K562 (cell line): ENCODE measurements around the gene DNAAF9. TPM values are rescaled to one million over a fixed set of nuclear protein-coding genes. Genes with fewer than 3 reads are reported as not detected.

Source experiments
- ATAC-seq: fragments of 200-7000 bp; cut with Tn5 transposase; 3 replicates; pipeline ENCODE4 v1.9.1; 2020; ENCODE audit warnings: moderate library complexity
- BruUV-seq: library from RNA; stranded (reverse); fragments of 400-500 nt; replicated peaks from 2 replicates; lab custom pipeline; 2021; lab: Mats Ljungman, UMichigan
- CTCF ChIA-PET: fragments of 300-600 bp; formaldehyde crosslinking; extraction: SDS; loops from one replicate; lab custom pipeline; 2021; ENCODE audit warnings: low intra/inter-chr PET ratio; lab: Yijun Ruan, JAX
- POLR2A ChIA-PET: fragments of 300-600, 350-650 bp; sonication (Branson Sonifier 250); formaldehyde crosslinking; extraction: SDS; loops from one replicate; lab custom pipeline; 2021; ENCODE audit warnings: antibody characterized with exemption, inconsistent platforms; lab: Yijun Ruan, JAX
- DNase-seq, 4 experiments: peaks; one replicate each; pipeline versions ENCODE4 v3.0.0 to v3.0.0-alpha.2; 2011 to 2018; ENCODE audit warnings: low spot score in 3 of 4, mixed read lengths in 3 of 4; ENCODE audit errors: extremely low read depth in 1 of 4
- FAIRE-seq: peaks from 2 replicates; lab custom pipeline; 2011; peaks lifted over from hg19 to GRCh38; lab: Jason Lieb, UNC
- H2AFZ ChIP-seq: 2 replicates; pipeline ENCODE4 v1.6.0; 2011; ENCODE audit warnings: low read depth, low read length, control low read depth, inconsistent platforms
- H3K27ac ChIP-seq: fragments of 200-600 bp; 3 replicates; pipeline ENCODE4 v1.8.0; 2011; ENCODE audit warnings: low read depth, mild to moderate bottlenecking, control low read depth, inconsistent platforms, low read length, moderate library complexity, mixed read lengths; ENCODE audit errors: extremely low read depth
- H3K27me3 ChIP-seq, 2 experiments: fragments of 300-600 bp in 1 of 2; 2 replicates in 1 of 2; 3 replicates in 1 of 2; pipeline versions ENCODE4 v1.6.0 to v1.8.0; 2011; ENCODE audit warnings: inconsistent platforms in 2 of 2, low read length in 2 of 2, mild to moderate bottlenecking in 1 of 2, mixed read lengths in 1 of 2, moderate library complexity in 1 of 2; ENCODE audit not compliant: control insufficient read depth in 2 of 2, insufficient read depth in 2 of 2
- H3K36me3 ChIP-seq: fragments of 300-600 bp; 3 replicates; pipeline ENCODE4 v1.8.0; 2011; ENCODE audit warnings: mild to moderate bottlenecking, low read length, inconsistent platforms; ENCODE audit not compliant: control insufficient read depth, insufficient read depth
- H3K4me1 ChIP-seq, 2 experiments: fragments of 200-600 bp in 1 of 2; replicated peaks in 1 of 2; 2 replicates in 1 of 2; 3 replicates in 1 of 2; pipeline versions ENCODE4 v1.5.1 to v1.8.0; 2011; ENCODE audit warnings: inconsistent platforms in 2 of 2, low read length in 2 of 2, mild to moderate bottlenecking in 1 of 2, mixed read lengths in 1 of 2, moderate library complexity in 1 of 2; ENCODE audit not compliant: control insufficient read depth in 2 of 2, insufficient read depth in 2 of 2
- H3K4me2 ChIP-seq: 2 replicates; pipeline ENCODE4 v1.6.1; 2011; ENCODE audit warnings: low read length, control low read depth, inconsistent platforms, mixed read lengths; ENCODE audit not compliant: insufficient read depth
- H3K4me3 ChIP-seq: fragments of 200-600 bp; sonication (generic), shearing (Covaris generic); 2 replicates; pipeline ENCODE4 v1.5.1; 2016; ENCODE audit warnings: control low read depth, inconsistent platforms
- H3K79me2 ChIP-seq: fragments of 200-600 bp; 3 replicates; pipeline ENCODE4 v1.8.0; 2011; ENCODE audit warnings: low read length, inconsistent platforms; ENCODE audit not compliant: control insufficient read depth, insufficient read depth
- H3K9ac ChIP-seq, 2 experiments: 2 replicates each; pipeline versions ENCODE4 v1.6.0 to v1.6.1; 2011; ENCODE audit warnings: low read depth in 2 of 2, low read length in 2 of 2, control low read depth in 1 of 2, inconsistent platforms in 1 of 2, mild to moderate bottlenecking in 1 of 2, mixed read lengths in 1 of 2; ENCODE audit not compliant: insufficient read depth in 1 of 2
- H3K9me1 ChIP-seq: one replicate; pipeline ENCODE4 v1.6.0; 2011; ENCODE audit warnings: inconsistent platforms, mild to moderate bottlenecking, low read length, moderate library complexity; ENCODE audit not compliant: control insufficient read depth, insufficient read depth
- H3K9me3 ChIP-seq: replicated peaks from 2 replicates; pipeline ENCODE4 v1.5.1; 2011; ENCODE audit warnings: low read depth, low read length, inconsistent platforms; ENCODE audit not compliant: control insufficient read depth, insufficient read depth
- H4K20me1 ChIP-seq: replicated peaks from 2 replicates; pipeline ENCODE4 v1.6.1; 2011; ENCODE audit warnings: low read length, inconsistent platforms, mixed read lengths; ENCODE audit not compliant: control insufficient read depth, insufficient read depth
- ATF1 ChIP-seq, 2 experiments: fragments of 450-650 bp in 1 of 2; IDR thresholded peaks; 2 replicates each; pipeline ENCODE4 v1.6.1; 2016; ENCODE audit warnings: missing compliant biosample characterization in 1 of 2, missing genetic modification characterization in 1 of 2
- GMEB1 ChIP-seq: fragments of 250-450 bp; sonication (Bioruptor Pico); IDR thresholded peaks from 2 replicates; pipeline ENCODE4 v1.4.0; 2020; ENCODE audit warnings: mild to moderate bottlenecking
- MED1 ChIP-seq: sonication (generic); formaldehyde crosslinking; IDR thresholded peaks from 2 replicates; pipeline ENCODE4 v1.8.1; 2023; ENCODE audit warnings: missing genetic modification reagents, borderline replicate concordance
- POLR2AphosphoS2 ChIP-seq: IDR thresholded peaks from 2 replicates; pipeline ENCODE4 v1.6.1; 2012; ENCODE audit warnings: low read length, improper control_type of control experiment
- PYGO2 ChIP-seq: fragments of 450-650 bp; IDR thresholded peaks from 2 replicates; pipeline ENCODE4 v1.6.1; 2016; ENCODE audit warnings: mild to moderate bottlenecking, missing genetic modification characterization, moderate library complexity, missing compliant biosample characterization
- TAF1 ChIP-seq: IDR thresholded peaks from 2 replicates; pipeline ENCODE4 v1.6.1; 2011; ENCODE audit warnings: mild to moderate bottlenecking, low read length, moderate library complexity; ENCODE audit not compliant: insufficient read depth, control insufficient read depth, severe bottlenecking; ENCODE audit errors: extremely low read depth
- USF1 ChIP-seq: sonication (generic); formaldehyde crosslinking; IDR thresholded peaks from 2 replicates; pipeline ENCODE4 v1.9.0; 2022; ENCODE audit warnings: mild to moderate bottlenecking, missing genetic modification reagents
- ZFP36 ChIP-seq: fragments of 150-350 bp; IDR thresholded peaks from 2 replicates; pipeline ENCODE4 v1.6.1; 2018; ENCODE audit warnings: low read length, low read depth; ENCODE audit not compliant: partially characterized antibody
- ZNF140 ChIP-seq: fragments of 250-450 bp; sonication (Bioruptor Pico); IDR thresholded peaks from 2 replicates; pipeline ENCODE4 v1.8.0; 2021; ENCODE audit warnings: moderate library complexity, mild to moderate bottlenecking, inconsistent platforms
- WGBS: fragments of 100-300 bp; shearing (Covaris generic); methylation state at CpG from one replicate; pipeline ENCODE4 v1.1.6; 2016; ENCODE audit warnings: low coverage, mixed read lengths; ENCODE audit not compliant: insufficient coverage; ENCODE audit errors: missing lambda C conversion rate; 5-methylcytosine and 5-hydroxymethylcytosine counted together
- in situ Hi-C: fragments of 300-500 bp; cut with MboI; formaldehyde crosslinking; loops from 4 replicates; pipeline ENCODE4 v1.15.0; 2018; ENCODE audit warnings: inconsistent platforms, mixed read lengths
- intact Hi-C: fragments of 100-400 bp; cut with micrococcal nuclease; formaldehyde crosslinking; loops from 2 replicates; pipeline ENCODE4 v1.14.2; 2022
- polyA plus RNA-seq, 8 experiments: library from polyadenylated mRNA; depleted of rRNA in 4 of 8; stranded (reverse) in 5 of 8; unstranded in 3 of 8; fragments of >200 nt; fragmentation: Nextera tagmentation in 2 of 8; fragmentation: Illumina TruSeq in 1 of 8; extraction: Ambion mirVana in 2 of 8; extraction: Trizol in 1 of 8; gene quantifications; 2 replicates each; pipeline versions ENCODE4 v1.2.1 to v1.2.3, GENCODE V29; 2011 to 2014; ENCODE audit warnings: inconsistent platforms in 1 of 8, missing spikeins in 1 of 8
- total RNA-seq, 7 experiments: library from RNA; depleted of rRNA in 6 of 7; stranded (reverse); fragments of >200 nt in 6 of 7; fragmentation: Illumina TruSeq in 2 of 7; extraction: Trizol in 2 of 7; gene quantifications; 2 replicates each; pipeline versions ENCODE4 v1.2.1 to v1.2.3, GENCODE V29; 2011 to 2021; ENCODE audit warnings: low replicate concordance in 1 of 7
- TF ChIP-seq, protein P1 (sequence below): fragments of 450-650 bp; IDR thresholded peaks from 2 replicates; pipeline ENCODE4 v1.6.1; 2017; ENCODE audit warnings: antibody characterized with exemption, mild to moderate bottlenecking
- TF ChIP-seq, protein P2 (sequence below): IDR thresholded peaks from 2 replicates; pipeline ENCODE4 v1.6.1; 2012; ENCODE audit warnings: low read depth, low read length, improper control_type of control experiment, borderline replicate concordance
- TF ChIP-seq, protein P3 (sequence below): fragments of 450-650 bp; formaldehyde crosslinking; IDR thresholded peaks from 2 replicates; pipeline ENCODE4 v1.4.0; 2020; ENCODE audit warnings: mild to moderate bottlenecking, moderate library complexity

The DNAAF9 gene
- total and polyA plus RNA-seq, 9 of the 15 experiments (the other 6 are each of a cell fraction or from before 2014, with no cell fraction given): 0.42 to 2.9 (median 1.9) TPM

DNA sequence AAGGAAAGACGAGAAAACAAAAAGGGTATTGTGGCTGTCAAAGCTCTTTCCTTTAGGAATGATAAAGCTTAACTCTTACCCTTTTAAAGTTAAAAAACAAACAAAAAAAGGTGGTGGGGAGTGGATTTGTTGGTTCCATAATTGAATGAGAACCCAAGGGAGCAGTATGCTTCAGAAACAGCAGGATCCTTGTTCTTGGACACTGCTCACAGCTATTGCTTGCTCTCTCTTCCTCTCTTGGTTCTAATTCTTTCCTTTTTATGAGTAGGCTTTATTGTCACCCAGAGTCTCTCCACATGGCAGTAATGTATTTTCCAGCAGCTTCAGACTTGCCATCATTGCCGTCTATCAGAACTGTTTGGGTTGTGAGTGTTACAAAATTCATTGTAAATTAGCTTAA, 44.7 kb upstream of the DNAAF9 start:
- Histone ChIP-seq H3K27me3 (no peaks in the 10 kb centered on the region), H3K9me1 (no peaks in the 10 kb centered on the region), H3K4me2 (no peak overlapping the region), H3K4me3 (no peak overlapping the region), H3K36me3 (no peaks in the 10 kb centered on the region), H3K4me1 (peaks cover 3 to 11% of the 10 kb centered on the region in 2 experiments; a peak in 3 of 5 replicates), H3K27ac (no peak overlapping the region), H3K9me3 (no peaks in the 10 kb centered on the region), H3K9ac (no peak overlapping the region), H3K79me2 (no peaks in the 10 kb centered on the region), H4K20me1 (no peaks in the 10 kb centered on the region), H2AFZ (peak overlapping the region; percentile 54)
- no peak for FAIRE-seq
- 73% methylated on average over 2 of the region's 2 CpGs for WGBS
- BruUV-seq: no TSS peak
- no peak; the same call in 2 of the 3 replicates for ATAC-seq
- DNase-seq: no peak
- POLR2A ChIA-PET: interaction anchor here (1.0 kb wide), 2 partner anchors 9 to 12 kb away, joined by 3 read pairs; no protein-coding TSS in a partner anchor
- CTCF ChIA-PET: no interaction called here
- in situ Hi-C loops (no loop called here), intact Hi-C loops (no loop called here)
- TF ChIP-seq ZFP36 (no peak), ATF1 (CRISPR knock-in tag; IDR thresholded peaks at IDR 0.05) (no peak), ATF1 (tag; IDR thresholded peaks at IDR 0.05) (no peak), USF1 (CRISPR knock-in tag) (no peak), TAF1 (no peak), PYGO2 (tag) (no peak), ZNF140 (no peak), MED1 (CRISPR knock-in tag) (no peak), GMEB1 (CRISPR knock-in tag) (no peak), POLR2AphosphoS2 (no peak)
- TF ChIP-seq, protein P1, sequence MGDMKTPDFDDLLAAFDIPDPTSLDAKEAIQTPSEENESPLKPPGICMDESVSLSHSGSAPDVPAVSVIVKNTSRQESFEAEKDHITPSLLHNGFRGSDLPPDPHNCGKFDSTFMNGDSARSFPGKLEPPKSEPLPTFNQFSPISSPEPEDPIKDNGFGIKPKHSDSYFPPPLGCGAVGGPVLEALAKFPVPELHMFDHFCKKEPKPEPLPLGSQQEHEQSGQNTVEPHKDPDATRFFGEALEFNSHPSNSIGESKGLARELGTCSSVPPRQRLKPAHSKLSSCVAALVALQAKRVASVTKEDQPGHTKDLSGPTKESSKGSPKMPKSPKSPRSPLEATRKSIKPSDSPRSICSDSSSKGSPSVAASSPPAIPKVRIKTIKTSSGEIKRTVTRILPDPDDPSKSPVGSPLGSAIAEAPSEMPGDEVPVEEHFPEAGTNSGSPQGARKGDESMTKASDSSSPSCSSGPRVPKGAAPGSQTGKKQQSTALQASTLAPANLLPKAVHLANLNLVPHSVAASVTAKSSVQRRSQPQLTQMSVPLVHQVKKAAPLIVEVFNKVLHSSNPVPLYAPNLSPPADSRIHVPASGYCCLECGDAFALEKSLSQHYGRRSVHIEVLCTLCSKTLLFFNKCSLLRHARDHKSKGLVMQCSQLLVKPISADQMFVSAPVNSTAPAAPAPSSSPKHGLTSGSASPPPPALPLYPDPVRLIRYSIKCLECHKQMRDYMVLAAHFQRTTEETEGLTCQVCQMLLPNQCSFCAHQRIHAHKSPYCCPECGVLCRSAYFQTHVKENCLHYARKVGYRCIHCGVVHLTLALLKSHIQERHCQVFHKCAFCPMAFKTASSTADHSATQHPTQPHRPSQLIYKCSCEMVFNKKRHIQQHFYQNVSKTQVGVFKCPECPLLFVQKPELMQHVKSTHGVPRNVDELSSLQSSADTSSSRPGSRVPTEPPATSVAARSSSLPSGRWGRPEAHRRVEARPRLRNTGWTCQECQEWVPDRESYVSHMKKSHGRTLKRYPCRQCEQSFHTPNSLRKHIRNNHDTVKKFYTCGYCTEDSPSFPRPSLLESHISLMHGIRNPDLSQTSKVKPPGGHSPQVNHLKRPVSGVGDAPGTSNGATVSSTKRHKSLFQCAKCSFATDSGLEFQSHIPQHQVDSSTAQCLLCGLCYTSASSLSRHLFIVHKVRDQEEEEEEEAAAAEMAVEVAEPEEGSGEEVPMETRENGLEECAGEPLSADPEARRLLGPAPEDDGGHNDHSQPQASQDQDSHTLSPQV: no peak
- TF ChIP-seq, protein P2, sequence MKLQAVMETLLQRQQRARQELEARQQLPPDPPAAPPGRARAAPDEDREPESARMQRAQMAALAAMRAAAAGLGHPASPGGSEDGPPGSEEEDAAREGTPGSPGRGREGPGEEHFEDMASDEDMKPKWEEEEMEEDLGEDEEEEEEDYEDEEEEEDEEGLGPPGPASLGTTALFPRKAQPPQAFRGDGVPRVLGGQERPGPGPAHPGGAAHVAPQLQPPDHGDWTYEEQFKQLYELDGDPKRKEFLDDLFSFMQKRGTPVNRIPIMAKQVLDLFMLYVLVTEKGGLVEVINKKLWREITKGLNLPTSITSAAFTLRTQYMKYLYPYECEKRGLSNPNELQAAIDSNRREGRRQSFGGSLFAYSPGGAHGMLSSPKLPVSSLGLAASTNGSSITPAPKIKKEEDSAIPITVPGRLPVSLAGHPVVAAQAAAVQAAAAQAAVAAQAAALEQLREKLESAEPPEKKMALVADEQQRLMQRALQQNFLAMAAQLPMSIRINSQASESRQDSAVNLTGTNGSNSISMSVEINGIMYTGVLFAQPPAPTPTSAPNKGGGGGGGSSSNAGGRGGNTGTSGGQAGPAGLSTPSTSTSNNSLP: no peak
- TF ChIP-seq, protein P3, sequence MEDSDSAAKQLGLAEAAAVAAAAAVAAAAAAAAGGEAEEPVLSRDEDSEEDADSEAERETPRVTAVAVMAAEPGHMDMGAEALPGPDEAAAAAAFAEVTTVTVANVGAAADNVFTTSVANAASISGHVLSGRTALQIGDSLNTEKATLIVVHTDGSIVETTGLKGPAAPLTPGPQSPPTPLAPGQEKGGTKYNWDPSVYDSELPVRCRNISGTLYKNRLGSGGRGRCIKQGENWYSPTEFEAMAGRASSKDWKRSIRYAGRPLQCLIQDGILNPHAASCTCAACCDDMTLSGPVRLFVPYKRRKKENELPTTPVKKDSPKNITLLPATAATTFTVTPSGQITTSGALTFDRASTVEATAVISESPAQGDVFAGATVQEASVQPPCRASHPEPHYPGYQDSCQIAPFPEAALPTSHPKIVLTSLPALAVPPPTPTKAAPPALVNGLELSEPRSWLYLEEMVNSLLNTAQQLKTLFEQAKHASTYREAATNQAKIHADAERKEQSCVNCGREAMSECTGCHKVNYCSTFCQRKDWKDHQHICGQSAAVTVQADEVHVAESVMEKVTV (CRISPR knock-in tag): no peak
